ENCODE measurements around the gene BZW2.

- TF ChIP-seq ZNF598 (CRISPR knock-in tag; IDR thresholded peaks at IDR 0.05; ENCODE audit: borderline replicate concordance), result no peak
- no peak for TF ChIP-seq RFX5 (IDR thresholded peaks at IDR 0.05; ENCODE audit: low read depth, low read length)
- TF ChIP-seq POLR2AphosphoS5 (IDR thresholded peaks at IDR 0.05; ENCODE audit: low read depth, low read length), result no peak
- TF ChIP-seq HNF1A (IDR thresholded peaks at IDR 0.05; ENCODE audit: low read depth), result no peak
- no peak for TF ChIP-seq HNF1A (CRISPR knock-in tag; IDR thresholded peaks at IDR 0.05; ENCODE audit: borderline replicate concordance)
- no peak for TF ChIP-seq ARID2 (CRISPR knock-in tag; IDR thresholded peaks at IDR 0.05; ENCODE audit: borderline replicate concordance)
- TF ChIP-seq, protein P1, sequence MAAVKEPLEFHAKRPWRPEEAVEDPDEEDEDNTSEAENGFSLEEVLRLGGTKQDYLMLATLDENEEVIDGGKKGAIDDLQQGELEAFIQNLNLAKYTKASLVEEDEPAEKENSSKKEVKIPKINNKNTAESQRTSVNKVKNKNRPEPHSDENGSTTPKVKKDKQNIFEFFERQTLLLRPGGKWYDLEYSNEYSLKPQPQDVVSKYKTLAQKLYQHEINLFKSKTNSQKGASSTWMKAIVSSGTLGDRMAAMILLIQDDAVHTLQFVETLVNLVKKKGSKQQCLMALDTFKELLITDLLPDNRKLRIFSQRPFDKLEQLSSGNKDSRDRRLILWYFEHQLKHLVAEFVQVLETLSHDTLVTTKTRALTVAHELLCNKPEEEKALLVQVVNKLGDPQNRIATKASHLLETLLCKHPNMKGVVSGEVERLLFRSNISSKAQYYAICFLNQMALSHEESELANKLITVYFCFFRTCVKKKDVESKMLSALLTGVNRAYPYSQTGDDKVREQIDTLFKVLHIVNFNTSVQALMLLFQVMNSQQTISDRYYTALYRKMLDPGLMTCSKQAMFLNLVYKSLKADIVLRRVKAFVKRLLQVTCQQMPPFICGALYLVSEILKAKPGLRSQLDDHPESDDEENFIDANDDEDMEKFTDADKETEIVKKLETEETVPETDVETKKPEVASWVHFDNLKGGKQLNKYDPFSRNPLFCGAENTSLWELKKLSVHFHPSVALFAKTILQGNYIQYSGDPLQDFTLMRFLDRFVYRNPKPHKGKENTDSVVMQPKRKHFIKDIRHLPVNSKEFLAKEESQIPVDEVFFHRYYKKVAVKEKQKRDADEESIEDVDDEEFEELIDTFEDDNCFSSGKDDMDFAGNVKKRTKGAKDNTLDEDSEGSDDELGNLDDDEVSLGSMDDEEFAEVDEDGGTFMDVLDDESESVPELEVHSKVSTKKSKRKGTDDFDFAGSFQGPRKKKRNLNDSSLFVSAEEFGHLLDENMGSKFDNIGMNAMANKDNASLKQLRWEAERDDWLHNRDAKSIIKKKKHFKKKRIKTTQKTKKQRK (IDR thresholded peaks at IDR 0.05; ENCODE audit: low read length), result no peak
Measured at GRCh38 chr7:16634271-16634738, 11.7 kb upstream of the BZW2 start.
